ENCODE data around the gene PRKAG2. TPM values are rescaled to one million over a fixed set of nuclear protein-coding genes. Genes with fewer than 3 reads are reported as not detected.

Gene PRKAG2
- total RNA-seq, 1 donor from 2014 or later, result 21.1 TPM

DNA sequence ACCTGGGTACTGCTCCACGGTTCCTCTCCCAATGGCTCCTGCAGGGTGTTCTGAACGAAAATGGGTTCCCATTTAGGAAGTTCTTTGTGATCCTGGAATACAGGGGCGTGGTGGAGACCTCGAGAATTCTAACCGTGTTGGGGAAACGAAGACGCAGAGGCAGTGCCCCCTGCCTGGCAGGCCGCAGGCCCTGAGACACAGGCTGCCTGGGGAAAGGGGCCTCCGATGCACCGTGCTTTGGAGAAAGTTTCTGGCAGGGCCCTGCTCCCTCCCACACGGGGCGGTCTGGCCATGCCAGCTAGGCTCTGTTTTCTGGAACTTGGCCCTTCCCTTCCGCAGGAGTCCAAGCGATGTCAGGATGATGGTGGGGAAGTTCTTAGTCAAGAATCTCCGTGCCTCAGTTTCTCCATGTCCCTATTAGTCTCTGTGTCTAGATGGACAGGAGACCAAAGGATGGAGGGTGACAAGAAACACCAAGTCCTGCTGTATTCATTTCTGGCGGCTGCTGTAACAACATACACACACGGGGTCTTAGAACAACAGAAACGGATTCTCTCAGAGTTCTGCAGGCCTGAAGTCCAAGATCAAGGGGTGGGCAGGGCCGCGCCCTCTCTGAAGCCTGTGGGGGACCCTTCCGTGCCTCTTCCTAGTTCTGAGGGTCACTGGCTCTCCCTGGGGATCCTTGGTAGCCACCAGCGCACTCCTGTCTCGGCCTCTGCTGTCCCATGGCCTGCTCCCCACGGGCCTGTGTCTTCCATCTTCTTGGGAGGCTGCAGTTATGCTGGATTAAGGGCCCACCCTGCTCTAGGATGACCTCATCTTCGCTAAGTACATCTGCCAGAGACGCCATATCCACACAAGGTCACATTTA lies 27.7 kb downstream of the PRKAG2 start:
- Histone ChIP-seq H3K27me3 (ENCODE audit: control insufficient read depth, insufficient read depth, low read length) (peaks cover 8% of the 10 kb centered on the region), H3K36me3 (ENCODE audit: control insufficient read depth, insufficient read depth, low read length) (no peaks in the 10 kb centered on the region), H3K4me3 (ENCODE audit: low read depth, low read length) (no peak overlapping the region)
- DNase-seq (ENCODE audit: low read depth), result no peak
- TF ChIP-seq, protein P1, sequence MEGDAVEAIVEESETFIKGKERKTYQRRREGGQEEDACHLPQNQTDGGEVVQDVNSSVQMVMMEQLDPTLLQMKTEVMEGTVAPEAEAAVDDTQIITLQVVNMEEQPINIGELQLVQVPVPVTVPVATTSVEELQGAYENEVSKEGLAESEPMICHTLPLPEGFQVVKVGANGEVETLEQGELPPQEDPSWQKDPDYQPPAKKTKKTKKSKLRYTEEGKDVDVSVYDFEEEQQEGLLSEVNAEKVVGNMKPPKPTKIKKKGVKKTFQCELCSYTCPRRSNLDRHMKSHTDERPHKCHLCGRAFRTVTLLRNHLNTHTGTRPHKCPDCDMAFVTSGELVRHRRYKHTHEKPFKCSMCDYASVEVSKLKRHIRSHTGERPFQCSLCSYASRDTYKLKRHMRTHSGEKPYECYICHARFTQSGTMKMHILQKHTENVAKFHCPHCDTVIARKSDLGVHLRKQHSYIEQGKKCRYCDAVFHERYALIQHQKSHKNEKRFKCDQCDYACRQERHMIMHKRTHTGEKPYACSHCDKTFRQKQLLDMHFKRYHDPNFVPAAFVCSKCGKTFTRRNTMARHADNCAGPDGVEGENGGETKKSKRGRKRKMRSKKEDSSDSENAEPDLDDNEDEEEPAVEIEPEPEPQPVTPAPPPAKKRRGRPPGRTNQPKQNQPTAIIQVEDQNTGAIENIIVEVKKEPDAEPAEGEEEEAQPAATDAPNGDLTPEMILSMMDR (IDR thresholded peaks at IDR 0.05; ENCODE audit: insufficient read depth, low read length, poor library complexity, severe bottlenecking), result no peak

DNA sequence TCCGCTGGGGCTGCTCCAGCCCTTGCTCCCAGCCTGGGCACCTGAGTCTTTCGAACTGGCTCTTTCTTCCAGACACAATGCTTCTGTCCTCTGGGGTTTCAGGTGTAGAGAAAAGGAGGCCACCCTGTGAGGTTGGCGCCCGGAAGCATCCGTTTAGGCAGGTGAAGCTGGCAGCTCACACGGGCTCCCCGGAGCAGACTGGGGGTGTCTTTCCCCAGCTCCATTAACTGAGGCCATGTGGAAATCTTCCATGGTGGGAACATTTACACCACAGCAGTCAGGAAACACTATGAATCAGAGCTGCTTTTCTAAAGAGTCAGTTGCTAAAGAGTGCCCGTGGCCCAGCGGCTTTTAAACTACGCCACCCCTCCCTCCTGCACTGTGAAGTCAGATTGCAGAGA lies 29.2 kb downstream of the PRKAG2 start:
- no peak for DNase-seq (ENCODE audit: low read depth)
- TF ChIP-seq, protein P1 (IDR thresholded peaks at IDR 0.05; ENCODE audit: insufficient read depth, low read length, poor library complexity, severe bottlenecking), result no peak
- Histone ChIP-seq H3K36me3 (ENCODE audit: control insufficient read depth, insufficient read depth, low read length) (no peaks in the 10 kb centered on the region), H3K27me3 (ENCODE audit: control insufficient read depth, insufficient read depth, low read length) (peaks cover 5% of the 10 kb centered on the region), H3K4me3 (ENCODE audit: low read depth, low read length) (no peak overlapping the region)

DNA sequence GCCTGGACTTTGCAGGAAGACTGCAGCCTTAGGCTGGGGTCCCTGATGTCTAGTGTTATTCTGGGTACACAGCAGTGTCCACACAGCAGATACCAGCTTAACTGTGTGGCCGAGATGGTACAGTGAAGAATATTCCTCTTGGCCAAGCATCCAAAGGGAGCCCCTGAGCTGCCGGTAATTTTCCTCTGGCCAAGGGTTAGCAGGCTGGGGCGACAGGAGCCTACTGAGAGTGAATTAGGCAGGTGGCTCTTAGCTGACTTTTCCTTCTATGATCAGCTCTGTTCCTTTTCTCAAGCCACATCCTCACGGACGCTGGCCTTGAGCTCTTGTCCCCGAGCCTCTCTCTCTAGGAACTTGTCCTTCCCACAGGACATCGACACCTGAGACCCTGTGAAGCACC lies 29.8 kb downstream of the PRKAG2 start:
- Histone ChIP-seq H3K27me3 (ENCODE audit: control insufficient read depth, insufficient read depth, low read length) (peaks cover 5% of the 10 kb centered on the region), H3K36me3 (ENCODE audit: control insufficient read depth, insufficient read depth, low read length) (no peaks in the 10 kb centered on the region), H3K4me3 (ENCODE audit: low read depth, low read length) (no peak overlapping the region)
- no peak for DNase-seq (ENCODE audit: low read depth)
- TF ChIP-seq, protein P1 (IDR thresholded peaks at IDR 0.05; ENCODE audit: insufficient read depth, low read length, poor library complexity, severe bottlenecking), result no peak

DNA sequence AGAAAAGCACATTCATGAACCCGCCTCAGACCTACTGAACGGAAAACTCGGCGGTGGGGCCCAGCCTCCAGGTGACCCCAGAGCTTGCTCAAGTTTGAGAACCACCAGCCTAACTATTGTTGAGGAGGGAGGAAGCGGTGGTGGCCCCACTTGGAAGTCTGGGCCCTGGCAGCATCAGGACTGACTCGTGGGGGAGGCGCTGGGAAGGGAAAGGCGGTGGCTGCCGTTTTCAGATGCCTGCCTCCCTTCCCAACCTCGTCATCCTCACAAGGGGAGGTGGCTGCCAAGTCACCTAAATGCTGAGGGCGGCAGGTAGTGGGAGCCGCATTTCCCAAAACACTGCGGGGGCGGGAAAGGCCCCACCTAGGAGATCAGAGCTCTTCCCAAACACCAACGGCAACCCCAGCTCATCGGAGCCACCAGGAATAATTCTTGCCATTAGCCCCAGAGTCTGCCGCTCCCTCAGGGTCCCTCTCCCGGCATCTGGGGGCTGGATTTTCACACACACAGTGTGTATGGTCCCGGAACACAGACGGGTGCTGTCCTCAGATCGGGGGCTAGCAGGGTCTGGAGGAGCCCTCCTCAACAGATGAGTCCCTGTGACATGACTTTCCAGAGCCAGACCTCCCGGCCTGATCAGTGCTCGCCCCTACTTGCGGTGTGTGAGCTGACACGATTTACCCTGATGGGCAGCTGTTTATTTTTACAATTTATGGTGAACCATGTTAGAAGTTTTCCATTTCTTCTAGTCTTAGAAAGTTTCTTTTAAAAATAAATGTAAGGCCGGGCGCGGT lies 31.3 kb downstream of the PRKAG2 start:
- TF ChIP-seq, protein P1 (IDR thresholded peaks at IDR 0.05; ENCODE audit: insufficient read depth, low read length, poor library complexity, severe bottlenecking), result no peak
- Histone ChIP-seq H3K27me3 (ENCODE audit: control insufficient read depth, insufficient read depth, low read length) (no peaks in the 10 kb centered on the region), H3K4me3 (ENCODE audit: low read depth, low read length) (no peak overlapping the region), H3K36me3 (ENCODE audit: control insufficient read depth, insufficient read depth, low read length) (no peaks in the 10 kb centered on the region)
- DNase-seq (ENCODE audit: low read depth), result no peak

DNA sequence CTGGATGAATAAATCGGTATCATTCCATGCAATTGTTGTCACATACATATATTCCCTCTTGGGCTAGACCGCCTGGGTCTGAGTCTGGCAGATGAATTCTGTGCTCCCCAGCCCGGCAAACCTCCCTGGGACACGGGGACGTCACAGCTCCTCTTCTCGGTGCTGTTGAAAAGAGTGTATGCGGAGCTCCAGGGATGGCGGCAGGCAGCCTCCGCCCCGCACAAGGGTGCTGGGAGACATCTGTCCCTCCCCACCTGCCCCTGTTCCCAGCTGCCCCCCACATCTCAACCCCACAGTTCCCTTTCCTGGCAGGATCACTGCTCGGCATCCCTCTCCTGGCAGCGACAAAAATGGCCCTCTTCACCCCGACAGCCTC lies 32.1 kb downstream of the PRKAG2 start:
- Histone ChIP-seq H3K27me3 (ENCODE audit: control insufficient read depth, insufficient read depth, low read length) (no peaks in the 10 kb centered on the region), H3K4me3 (ENCODE audit: low read depth, low read length) (no peak overlapping the region), H3K36me3 (ENCODE audit: control insufficient read depth, insufficient read depth, low read length) (no peaks in the 10 kb centered on the region)
- DNase-seq (ENCODE audit: low read depth), result no peak
- TF ChIP-seq, protein P1 (IDR thresholded peaks at IDR 0.05; ENCODE audit: insufficient read depth, low read length, poor library complexity, severe bottlenecking), result no peak
